Retinal pigment epithelial cell (primary cell): ENCODE data around the gene ME1.
A peak's percentile ranks its signal among the peaks of the same experiment; 100 is the strongest.

Experiments
- DNase-seq: peaks from one replicate; pipeline ENCODE4 v3.0.0-alpha.2; 2010; ENCODE audit warnings: low read depth
- H3K4me3 ChIP-seq: 2 replicates; pipeline ENCODE4 v1.5.1; 2011; ENCODE audit warnings: mild to moderate bottlenecking, low read length, control low read depth, moderate library complexity
- CTCF ChIP-seq: conservative IDR thresholded peaks from 2 replicates; pipeline ENCODE4 v1.5.1; 2011; ENCODE audit warnings: low read depth, low read length, control low read depth, inconsistent platforms

ME1 gene

GRCh38 chr6:83231146-83231545, 199.7 kb downstream of the ME1 start:
- no peak for TF ChIP-seq CTCF
- DNase-seq, result peak; percentile 28
- no peak overlapping the region for H3K4me3 ChIP-seq

- no peak for DNase-seq
- H3K4me3 ChIP-seq, result no peak overlapping the region
- no peak for TF ChIP-seq CTCF
Measured at GRCh38 chr6:83226517-83226916, 204.3 kb downstream of the ME1 start.

- H3K4me3 ChIP-seq, result no peak overlapping the region
- no peak for DNase-seq
- peak; percentile 54 for TF ChIP-seq CTCF
Measured at GRCh38 chr6:83221889-83222479, 208.9 kb downstream of the ME1 start.

GRCh38 chr6:83221276-83221675, 209.6 kb downstream of the ME1 start:
- no peak for TF ChIP-seq CTCF
- H3K4me3 ChIP-seq, result no peak overlapping the region
- no peak for DNase-seq

GRCh38 chr6:83220121-83220520, 210.7 kb downstream of the ME1 start:
- no peak for DNase-seq
- H3K4me3 ChIP-seq, result no peak overlapping the region
- no peak for TF ChIP-seq CTCF

GRCh38 chr6:83218646-83219045, 212.2 kb downstream of the ME1 start:
- no peak for DNase-seq
- no peak for TF ChIP-seq CTCF
- H3K4me3 ChIP-seq, result no peak overlapping the region

- no peak overlapping the region for H3K4me3 ChIP-seq
- TF ChIP-seq CTCF, result no peak
- DNase-seq, result no peak
Measured at GRCh38 chr6:83216806-83217205, 214.0 kb downstream of the ME1 start.
